HEK293 (cell line): ENCODE results near the gene MAPKAPK5.

Experiments used
- BCL11A ChIP-seq: fragments of 450-650 bp; formaldehyde crosslinking; IDR thresholded peaks from 2 replicates; pipeline ENCODE4 v1.5.1; 2016; ENCODE audit warnings: low read depth, missing biosample characterization, missing genetic modification characterization
- GLI2 ChIP-seq: fragments of 450-650 bp; formaldehyde crosslinking; IDR thresholded peaks from 2 replicates; pipeline ENCODE4; 2017; ENCODE audit warnings: missing biosample characterization, missing genetic modification characterization, low read depth, borderline replicate concordance
- KLF10 ChIP-seq: fragments of 450-650 bp; IDR thresholded peaks from 2 replicates; pipeline ENCODE4 v1.5.1; 2018; ENCODE audit warnings: missing biosample characterization, mild to moderate bottlenecking, missing genetic modification characterization
- YY1 ChIP-seq: fragments of 450-650 bp; formaldehyde crosslinking; IDR thresholded peaks from 2 replicates; pipeline ENCODE4 v1.5.1; 2018; ENCODE audit warnings: missing biosample characterization, missing genetic modification characterization
- ZNF132 ChIP-seq: fragments of 450-650 bp; formaldehyde crosslinking; IDR thresholded peaks from 2 replicates; pipeline ENCODE4 v1.5.1; 2017; ENCODE audit warnings: missing biosample characterization, missing genetic modification characterization, borderline replicate concordance
- ZNF138 ChIP-seq: fragments of 450-650 bp; formaldehyde crosslinking; IDR thresholded peaks from 2 replicates; pipeline ENCODE4 v1.5.1; 2016; ENCODE audit warnings: missing biosample characterization, missing genetic modification characterization, borderline replicate concordance
- ZNF214 ChIP-seq: fragments of 450-650 bp; formaldehyde crosslinking; IDR thresholded peaks from 2 replicates; pipeline ENCODE4 v1.5.1; 2017; ENCODE audit warnings: missing biosample characterization, mild to moderate bottlenecking, missing genetic modification characterization, borderline replicate concordance
- ZNF501 ChIP-seq: fragments of 450-650 bp; formaldehyde crosslinking; IDR thresholded peaks from 2 replicates; pipeline ENCODE4 v1.5.1; 2016; ENCODE audit warnings: missing biosample characterization, missing genetic modification characterization
- TF ChIP-seq, protein P1 (sequence below): fragments of 450-650 bp; formaldehyde crosslinking; IDR thresholded peaks from 2 replicates; pipeline ENCODE4 v1.5.1; 2016; ENCODE audit warnings: missing biosample characterization, missing genetic modification characterization
- TF ChIP-seq, protein P2 (sequence below): fragments of 450-650 bp; formaldehyde crosslinking; IDR thresholded peaks from 2 replicates; pipeline ENCODE4 v1.5.1; 2016; ENCODE audit warnings: missing biosample characterization, missing genetic modification characterization
- TF ChIP-seq, protein P3 (sequence below): fragments of 450-650 bp; formaldehyde crosslinking; conservative IDR thresholded peaks from 2 replicates; pipeline ENCODE4 v1.5.1; 2016; ENCODE audit warnings: low read depth, missing biosample characterization, missing genetic modification characterization
- TF ChIP-seq, protein P4 (sequence below): fragments of 450-650 bp; formaldehyde crosslinking; IDR thresholded peaks from 2 replicates; pipeline ENCODE4 v1.5.1; 2016; ENCODE audit warnings: missing biosample characterization, missing genetic modification characterization
- TF ChIP-seq, protein P5 (sequence below): fragments of 450-650 bp; formaldehyde crosslinking; IDR thresholded peaks from 2 replicates; pipeline ENCODE4 v1.5.1; 2016; ENCODE audit warnings: missing biosample characterization, missing genetic modification characterization, low read depth

DNA sequence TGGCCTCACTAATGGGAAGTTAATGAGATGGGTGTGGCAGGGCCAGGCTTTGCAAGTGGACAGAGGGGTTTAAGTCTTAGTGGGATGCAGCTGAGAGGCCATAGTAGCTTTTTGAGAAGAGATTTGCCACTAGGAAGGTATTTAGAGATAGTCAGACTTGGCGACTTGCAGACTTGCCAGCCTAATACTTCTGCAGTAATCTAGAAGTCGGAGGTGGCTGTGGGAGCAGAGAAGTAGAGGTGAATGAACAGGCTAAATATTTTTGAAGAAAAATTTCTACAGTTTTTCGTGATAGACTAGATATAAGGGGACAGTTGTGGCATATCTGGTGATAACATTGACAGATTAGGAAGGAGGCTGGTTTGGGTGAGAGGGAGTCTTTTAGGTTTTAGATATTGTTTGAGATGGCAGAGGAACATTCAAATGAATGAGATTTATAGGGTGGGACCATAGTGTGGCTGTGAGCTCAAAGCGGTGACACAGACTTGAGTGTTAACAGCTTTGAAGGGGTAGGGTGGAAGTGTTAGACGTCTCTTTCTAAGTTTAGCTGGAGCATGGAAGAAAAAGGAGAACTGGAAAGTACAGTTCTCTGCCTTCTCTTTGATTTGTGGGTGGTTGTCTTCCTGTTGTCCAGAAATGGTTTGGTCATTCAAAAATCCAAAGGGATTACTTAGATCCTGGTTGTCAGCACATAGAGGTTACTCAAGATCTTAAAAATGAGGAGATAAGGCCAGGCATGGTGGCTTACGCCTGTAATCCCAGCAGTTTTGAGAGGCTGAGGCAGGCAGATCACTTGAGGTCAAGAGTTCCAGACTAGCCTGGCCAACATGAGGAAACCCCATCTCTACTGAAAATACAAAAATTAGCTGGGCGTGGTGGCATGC is 44.9 kb downstream of the MAPKAPK5 start:
- TF ChIP-seq, protein P1, sequence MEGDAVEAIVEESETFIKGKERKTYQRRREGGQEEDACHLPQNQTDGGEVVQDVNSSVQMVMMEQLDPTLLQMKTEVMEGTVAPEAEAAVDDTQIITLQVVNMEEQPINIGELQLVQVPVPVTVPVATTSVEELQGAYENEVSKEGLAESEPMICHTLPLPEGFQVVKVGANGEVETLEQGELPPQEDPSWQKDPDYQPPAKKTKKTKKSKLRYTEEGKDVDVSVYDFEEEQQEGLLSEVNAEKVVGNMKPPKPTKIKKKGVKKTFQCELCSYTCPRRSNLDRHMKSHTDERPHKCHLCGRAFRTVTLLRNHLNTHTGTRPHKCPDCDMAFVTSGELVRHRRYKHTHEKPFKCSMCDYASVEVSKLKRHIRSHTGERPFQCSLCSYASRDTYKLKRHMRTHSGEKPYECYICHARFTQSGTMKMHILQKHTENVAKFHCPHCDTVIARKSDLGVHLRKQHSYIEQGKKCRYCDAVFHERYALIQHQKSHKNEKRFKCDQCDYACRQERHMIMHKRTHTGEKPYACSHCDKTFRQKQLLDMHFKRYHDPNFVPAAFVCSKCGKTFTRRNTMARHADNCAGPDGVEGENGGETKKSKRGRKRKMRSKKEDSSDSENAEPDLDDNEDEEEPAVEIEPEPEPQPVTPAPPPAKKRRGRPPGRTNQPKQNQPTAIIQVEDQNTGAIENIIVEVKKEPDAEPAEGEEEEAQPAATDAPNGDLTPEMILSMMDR (tag by site-specific recombination): no peak
- TF ChIP-seq ZNF214 (tag by site-specific recombination): no peak
- TF ChIP-seq BCL11A: no peak
- TF ChIP-seq, protein P2, sequence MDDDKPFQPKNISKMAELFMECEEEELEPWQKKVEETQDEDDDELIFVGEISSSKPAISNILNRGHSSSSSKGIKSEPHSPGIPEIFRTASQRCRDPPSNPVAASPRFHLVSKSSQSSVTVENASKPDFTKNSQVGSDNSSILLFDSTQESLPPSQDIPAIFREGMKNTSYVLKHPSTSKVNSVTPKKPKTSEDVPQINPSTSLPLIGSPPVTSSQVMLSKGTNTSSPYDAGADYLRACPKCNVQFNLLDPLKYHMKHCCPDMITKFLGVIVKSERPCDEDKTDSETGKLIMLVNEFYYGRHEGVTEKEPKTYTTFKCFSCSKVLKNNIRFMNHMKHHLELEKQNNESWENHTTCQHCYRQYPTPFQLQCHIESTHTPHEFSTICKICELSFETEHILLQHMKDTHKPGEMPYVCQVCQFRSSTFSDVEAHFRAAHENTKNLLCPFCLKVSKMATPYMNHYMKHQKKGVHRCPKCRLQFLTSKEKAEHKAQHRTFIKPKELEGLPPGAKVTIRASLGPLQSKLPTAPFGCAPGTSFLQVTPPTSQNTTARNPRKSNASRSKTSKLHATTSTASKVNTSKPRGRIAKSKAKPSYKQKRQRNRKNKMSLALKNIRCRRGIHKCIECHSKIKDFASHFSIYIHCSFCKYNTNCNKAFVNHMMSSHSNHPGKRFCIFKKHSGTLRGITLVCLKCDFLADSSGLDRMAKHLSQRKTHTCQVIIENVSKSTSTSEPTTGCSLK (tag by site-specific recombination): no peak
- TF ChIP-seq ZNF138 (tag by site-specific recombination): no peak
- no peak for TF ChIP-seq KLF10 (tag by site-specific recombination)
- no peak for TF ChIP-seq ZNF132
- TF ChIP-seq, protein P3, sequence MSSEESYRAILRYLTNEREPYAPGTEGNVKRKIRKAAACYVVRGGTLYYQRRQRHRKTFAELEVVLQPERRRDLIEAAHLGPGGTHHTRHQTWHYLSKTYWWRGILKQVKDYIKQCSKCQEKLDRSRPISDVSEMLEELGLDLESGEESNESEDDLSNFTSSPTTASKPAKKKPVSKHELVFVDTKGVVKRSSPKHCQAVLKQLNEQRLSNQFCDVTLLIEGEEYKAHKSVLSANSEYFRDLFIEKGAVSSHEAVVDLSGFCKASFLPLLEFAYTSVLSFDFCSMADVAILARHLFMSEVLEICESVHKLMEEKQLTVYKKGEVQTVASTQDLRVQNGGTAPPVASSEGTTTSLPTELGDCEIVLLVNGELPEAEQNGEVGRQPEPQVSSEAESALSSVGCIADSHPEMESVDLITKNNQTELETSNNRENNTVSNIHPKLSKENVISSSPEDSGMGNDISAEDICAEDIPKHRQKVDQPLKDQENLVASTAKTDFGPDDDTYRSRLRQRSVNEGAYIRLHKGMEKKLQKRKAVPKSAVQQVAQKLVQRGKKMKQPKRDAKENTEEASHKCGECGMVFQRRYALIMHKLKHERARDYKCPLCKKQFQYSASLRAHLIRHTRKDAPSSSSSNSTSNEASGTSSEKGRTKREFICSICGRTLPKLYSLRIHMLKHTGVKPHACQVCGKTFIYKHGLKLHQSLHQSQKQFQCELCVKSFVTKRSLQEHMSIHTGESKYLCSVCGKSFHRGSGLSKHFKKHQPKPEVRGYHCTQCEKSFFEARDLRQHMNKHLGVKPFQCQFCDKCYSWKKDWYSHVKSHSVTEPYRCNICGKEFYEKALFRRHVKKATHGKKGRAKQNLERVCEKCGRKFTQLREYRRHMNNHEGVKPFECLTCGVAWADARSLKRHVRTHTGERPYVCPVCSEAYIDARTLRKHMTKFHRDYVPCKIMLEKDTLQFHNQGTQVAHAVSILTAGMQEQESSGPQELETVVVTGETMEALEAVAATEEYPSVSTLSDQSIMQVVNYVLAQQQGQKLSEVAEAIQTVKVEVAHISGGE: no peak
- TF ChIP-seq YY1 (tag by site-specific recombination): no peak
- TF ChIP-seq, protein P4, sequence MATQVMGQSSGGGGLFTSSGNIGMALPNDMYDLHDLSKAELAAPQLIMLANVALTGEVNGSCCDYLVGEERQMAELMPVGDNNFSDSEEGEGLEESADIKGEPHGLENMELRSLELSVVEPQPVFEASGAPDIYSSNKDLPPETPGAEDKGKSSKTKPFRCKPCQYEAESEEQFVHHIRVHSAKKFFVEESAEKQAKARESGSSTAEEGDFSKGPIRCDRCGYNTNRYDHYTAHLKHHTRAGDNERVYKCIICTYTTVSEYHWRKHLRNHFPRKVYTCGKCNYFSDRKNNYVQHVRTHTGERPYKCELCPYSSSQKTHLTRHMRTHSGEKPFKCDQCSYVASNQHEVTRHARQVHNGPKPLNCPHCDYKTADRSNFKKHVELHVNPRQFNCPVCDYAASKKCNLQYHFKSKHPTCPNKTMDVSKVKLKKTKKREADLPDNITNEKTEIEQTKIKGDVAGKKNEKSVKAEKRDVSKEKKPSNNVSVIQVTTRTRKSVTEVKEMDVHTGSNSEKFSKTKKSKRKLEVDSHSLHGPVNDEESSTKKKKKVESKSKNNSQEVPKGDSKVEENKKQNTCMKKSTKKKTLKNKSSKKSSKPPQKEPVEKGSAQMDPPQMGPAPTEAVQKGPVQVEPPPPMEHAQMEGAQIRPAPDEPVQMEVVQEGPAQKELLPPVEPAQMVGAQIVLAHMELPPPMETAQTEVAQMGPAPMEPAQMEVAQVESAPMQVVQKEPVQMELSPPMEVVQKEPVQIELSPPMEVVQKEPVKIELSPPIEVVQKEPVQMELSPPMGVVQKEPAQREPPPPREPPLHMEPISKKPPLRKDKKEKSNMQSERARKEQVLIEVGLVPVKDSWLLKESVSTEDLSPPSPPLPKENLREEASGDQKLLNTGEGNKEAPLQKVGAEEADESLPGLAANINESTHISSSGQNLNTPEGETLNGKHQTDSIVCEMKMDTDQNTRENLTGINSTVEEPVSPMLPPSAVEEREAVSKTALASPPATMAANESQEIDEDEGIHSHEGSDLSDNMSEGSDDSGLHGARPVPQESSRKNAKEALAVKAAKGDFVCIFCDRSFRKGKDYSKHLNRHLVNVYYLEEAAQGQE: no peak
- no peak for TF ChIP-seq GLI2 (tag by site-specific recombination)
- no peak for TF ChIP-seq ZNF501
- TF ChIP-seq, protein P5, sequence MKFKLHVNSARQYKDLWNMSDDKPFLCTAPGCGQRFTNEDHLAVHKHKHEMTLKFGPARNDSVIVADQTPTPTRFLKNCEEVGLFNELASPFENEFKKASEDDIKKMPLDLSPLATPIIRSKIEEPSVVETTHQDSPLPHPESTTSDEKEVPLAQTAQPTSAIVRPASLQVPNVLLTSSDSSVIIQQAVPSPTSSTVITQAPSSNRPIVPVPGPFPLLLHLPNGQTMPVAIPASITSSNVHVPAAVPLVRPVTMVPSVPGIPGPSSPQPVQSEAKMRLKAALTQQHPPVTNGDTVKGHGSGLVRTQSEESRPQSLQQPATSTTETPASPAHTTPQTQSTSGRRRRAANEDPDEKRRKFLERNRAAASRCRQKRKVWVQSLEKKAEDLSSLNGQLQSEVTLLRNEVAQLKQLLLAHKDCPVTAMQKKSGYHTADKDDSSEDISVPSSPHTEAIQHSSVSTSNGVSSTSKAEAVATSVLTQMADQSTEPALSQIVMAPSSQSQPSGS (tag by site-specific recombination): no peak
